Right lobe of liver (tissue), 6 donors: ENCODE measurements around the gene PDE9A. TPM values are rescaled to one million over a fixed set of nuclear protein-coding genes. Genes with fewer than 3 reads are reported as not detected.

Experiments
- ATAC-seq, 4 donors: fragments of 200-7000 bp; cut with Tn5 transposase; one replicate each; pipeline ENCODE4 v1.9.1; 2020; ENCODE audit warnings: mild to moderate bottlenecking in 4 of 4, moderate library complexity in 4 of 4
- DNase-seq, 3 donors: peaks; one replicate each; pipeline ENCODE4 v3.0.0-alpha.2; 2020
- H3K27ac ChIP-seq, 3 donors: fragments of 200-600 bp; one replicate each; pipeline ENCODE4 v1.8.0; 2022
- H3K27me3 ChIP-seq, 2 donors: fragments of 200-600 bp; one replicate each; pipeline ENCODE4 v1.8.0; 2022
- H3K36me3 ChIP-seq, 4 donors: fragments of 200-600 bp; sonication (generic) in 1 of 4; one replicate each; pipeline versions ENCODE4 v1.5.1 to v1.8.0; 2017 to 2022; ENCODE audit warnings: control low read depth in 1 of 4
- H3K4me1 ChIP-seq, 4 donors: fragments of 200-600 bp; sonication (generic) in 1 of 4; one replicate each; pipeline versions ENCODE4 v1.5.1 to v1.8.0; 2017 to 2022; ENCODE audit warnings: control low read depth in 1 of 4
- H3K4me3 ChIP-seq, 3 donors: fragments of 200-600 bp; one replicate each; pipeline ENCODE4 v1.8.0; 2022
- H3K9me3 ChIP-seq, 4 donors: fragments of 200-600 bp; sonication (generic) in 1 of 4; one replicate each; pipeline versions ENCODE4 v1.5.1 to v1.8.0; 2017 to 2022; ENCODE audit warnings: control low read depth in 1 of 4
- CTCF ChIP-seq, 4 donors: fragments of 200-600 bp in 3 of 4; fragments of 450-650 bp in 1 of 4; IDR thresholded peaks; one replicate each; pipeline versions ENCODE4 v1.5.1 to v1.8.0; 2016 to 2022; ENCODE audit warnings: antibody characterized with exemption in 4 of 4, mild to moderate bottlenecking in 2 of 4
- POLR2A ChIP-seq: fragments of 450-650 bp; IDR thresholded peaks from one replicate; pipeline ENCODE4 v1.6.1; 2017; ENCODE audit warnings: antibody characterized with exemption, mild to moderate bottlenecking
- WGBS: methylation state at CpG from one replicate; pipeline ENCODE4 v1.1.6; 2018; ENCODE audit warnings: low coverage, low lambda C conversion rate; ENCODE audit not compliant: insufficient coverage; ENCODE audit errors: missing lambda C conversion rate; 5-methylcytosine and 5-hydroxymethylcytosine counted together
- intact Hi-C, 2 donors: fragments of 100-400 bp; cut with DNase I; formaldehyde crosslinking; loops; one replicate each; pipeline versions ENCODE4 v1.11.2 to v1.14.1; 2022
- total RNA-seq, 6 experiments: library from RNA; depleted of rRNA in 2 of 6; stranded (reverse); fragments of >200 nt in 2 of 6; fragmentation: NEBNext Ultra II Directional in 3 of 6; extraction: Animal tissue kit (Norgen Biotek cat#: 25700) in 3 of 6; gene quantifications; one replicate each; pipeline versions ENCODE4 v1.1.0 to v1.2.4, GENCODE V29; 2016 to 2023
- donor health status: DM: no; HTN: yes; CAD: no.
- donor health status: DM: no; HTN: no; CAD: no.
- donor health status: DM: no; HTN: no; CAD: no.
- donor health status: DM: no; HTN: yes; CAD: no.
- donor health status: DM: no; HTN: yes; CAD: no.

Gene PDE9A
- total RNA-seq, 6 experiments from 2014 or later: 1.1 to 5.9 (median 3.3) TPM

- no peak overlapping the region for H3K4me3 ChIP-seq
- ATAC-seq (no peak), DNase-seq (no peak)
- no peak overlapping the region for H3K27ac ChIP-seq
- no peaks in the 10 kb centered on the region for H3K9me3 ChIP-seq
- H3K36me3 ChIP-seq: no peaks in the 10 kb centered on the region
- intact Hi-C loops: no loop called here
- no peaks in the 10 kb centered on the region for H3K27me3 ChIP-seq
- WGBS: 89% methylated on average over 17 of the region's 24 CpGs
- no peaks in the 10 kb centered on the region for H3K4me1 ChIP-seq
- no peak for TF ChIP-seq CTCF (IDR thresholded peaks at IDR 0.05)
- no peak for TF ChIP-seq POLR2A
Observed at GRCh38 chr21:42692688-42693087, 39.3 kb downstream of the PDE9A start.

DNA sequence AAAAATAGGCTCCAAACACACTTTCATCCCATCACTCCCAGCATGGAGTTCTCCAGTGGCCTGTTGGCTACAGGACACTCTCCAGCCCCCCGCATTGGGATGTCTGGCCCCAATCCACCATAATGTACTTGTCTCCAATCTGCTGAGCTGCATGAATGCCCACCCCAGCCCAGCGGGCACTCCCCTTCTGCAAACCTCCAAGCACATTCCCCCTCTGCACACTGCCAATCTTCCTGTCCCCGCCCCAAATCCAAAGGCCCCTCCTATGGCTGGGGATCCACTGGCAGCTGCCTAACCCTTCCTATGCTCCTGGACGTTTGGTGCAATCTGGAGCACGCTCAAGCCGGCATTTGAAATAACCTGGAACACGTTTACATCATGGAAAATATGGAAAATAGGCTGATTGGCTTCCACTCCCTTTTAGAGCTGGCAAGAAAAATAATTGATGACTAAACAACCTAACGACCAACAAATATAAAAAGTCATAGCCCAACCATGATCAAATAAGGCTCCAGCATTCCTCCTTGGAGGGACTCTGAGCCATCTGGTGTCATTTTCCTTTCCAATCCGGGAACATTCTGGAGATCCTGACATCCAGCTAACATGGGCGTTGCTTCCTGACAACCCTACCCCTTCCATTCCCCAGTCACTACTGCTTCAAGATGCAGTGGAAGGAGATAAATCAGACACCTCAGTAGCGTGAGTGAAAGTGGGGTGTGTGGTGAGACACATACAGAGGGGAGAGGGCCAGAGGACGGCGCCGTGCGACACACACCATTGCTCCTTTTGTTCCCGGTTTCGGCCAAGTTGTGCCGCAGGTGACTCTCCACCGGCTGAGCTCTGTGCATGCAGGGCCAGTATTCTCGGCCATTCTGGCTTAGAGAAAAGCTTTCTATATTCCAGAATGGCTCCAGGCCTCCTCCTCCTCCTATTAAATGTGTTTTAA, 41.6 kb downstream of the PDE9A start:
- 77% methylated on average over 14 of the region's 20 CpGs for WGBS
- no peak for DNase-seq
- H3K9me3 ChIP-seq: no peaks in the 10 kb centered on the region
- intact Hi-C loops: no loop called here
- TF ChIP-seq CTCF (IDR thresholded peaks at IDR 0.05) (no peak), POLR2A (no peak)
- no peak overlapping the region for H3K4me3 ChIP-seq
- no peak overlapping the region for H3K27ac ChIP-seq
- H3K4me1 ChIP-seq: no peaks in the 10 kb centered on the region
- no peak for ATAC-seq
- H3K27me3 ChIP-seq: no peaks in the 10 kb centered on the region
- no peaks in the 10 kb centered on the region for H3K36me3 ChIP-seq

GRCh38 chr21:42695697-42696380, 42.4 kb downstream of the PDE9A start:
- Histone ChIP-seq H3K27ac (no peak overlapping the region), H3K9me3 (no peaks in the 10 kb centered on the region), H3K36me3 (no peaks in the 10 kb centered on the region), H3K4me3 (no peak overlapping the region), H3K27me3 (no peaks in the 10 kb centered on the region), H3K4me1 (no peaks in the 10 kb centered on the region)
- 89% methylated on average over 7 of the region's 9 CpGs for WGBS
- TF ChIP-seq CTCF (IDR thresholded peaks at IDR 0.05): no peak
- no peak for TF ChIP-seq POLR2A
- no peak for DNase-seq
- intact Hi-C loops: no loop called here
- no peak for ATAC-seq

GRCh38 chr21:42696501-42697040, 43.1 kb downstream of the PDE9A start:
- no peaks in the 10 kb centered on the region for H3K4me1 ChIP-seq
- H3K9me3 ChIP-seq: no peaks in the 10 kb centered on the region
- no peak overlapping the region for H3K4me3 ChIP-seq
- DNase-seq (no peak), ATAC-seq (peak in 1 of 4 donors; percentile 8)
- intact Hi-C loops: no loop called here
- H3K27ac ChIP-seq: no peak overlapping the region
- 90% methylated on average over 2 of the region's 9 CpGs for WGBS
- H3K36me3 ChIP-seq: no peaks in the 10 kb centered on the region
- no peaks in the 10 kb centered on the region for H3K27me3 ChIP-seq
- TF ChIP-seq CTCF (IDR thresholded peaks at IDR 0.05) (no peak), POLR2A (no peak)
